Activated T-cell treated with anti-CD3 and anti-CD28 coated beads, Interleukin-2, amount 50 U/mL, for 4 hours (primary cell): ENCODE data around the gene LIPG. TPM values are rescaled to one million over a fixed set of nuclear protein-coding genes. Genes with fewer than 3 reads are reported as not detected.
"Not testable (repeated sequence)": the region's sequence is repeated elsewhere in the genome, so short reads cannot be mapped to it uniquely, and the experiment has no call there.

Experiments used
- ATAC-seq, 2 donors: fragments of 200-7000 bp; cut with Tn5 transposase; one replicate each; pipeline ENCODE4 v1.10.0; 2021
- DNase-seq: peaks from one replicate; pipeline ENCODE4 v3.0.0-alpha.2; 2020
- H3K27me3 Mint-ChIP-seq: one replicate; pipeline ENCODE4 v1.8.0; 2021; ENCODE audit warnings: low read depth, mixed read lengths
- H3K36me3 Mint-ChIP-seq: one replicate; pipeline ENCODE4 v1.8.0; 2022; ENCODE audit warnings: mixed read lengths; ENCODE audit not compliant: insufficient read depth
- H3K4me1 Mint-ChIP-seq: one replicate; pipeline ENCODE4 v1.8.0; 2021; ENCODE audit warnings: low read depth, mixed read lengths
- H3K4me3 Mint-ChIP-seq: one replicate; pipeline ENCODE4 v1.8.0; 2021; ENCODE audit warnings: mild to moderate bottlenecking, moderate library complexity, mixed read lengths
- H3K9me3 Mint-ChIP-seq: one replicate; pipeline ENCODE4 v1.8.0; 2021; ENCODE audit warnings: mixed read lengths
- total RNA-seq, 3 donors: library from RNA; stranded (reverse); gene quantifications; one replicate each; pipeline ENCODE4 v1.2.1, GENCODE V29; 2021

The LIPG gene
- under 1 TPM; 0.13 to 0.16 (median 0.15) TPM for total RNA-seq

- peaks cover 31% of the 10 kb centered on the region for H3K4me1 Mint-ChIP-seq
- DNase-seq (no peak), ATAC-seq (peak; percentile 70 to 76)
- peak within 1 kb of the TSS; percentile 71 for H3K4me3 Mint-ChIP-seq
- no peaks in the 10 kb centered on the region for H3K9me3 Mint-ChIP-seq
- H3K27me3 Mint-ChIP-seq = peaks cover 72% of the 10 kb centered on the region
- no peaks in the 10 kb centered on the region for H3K36me3 Mint-ChIP-seq
Observed at GRCh38 chr18:49561289-49562193, at the start of gene LIPG. Gene LIPG, plus strand, starts transcription at chr18:49562057. Its CDS starts 252 bp downstream, at chr18:49562309.

DNA sequence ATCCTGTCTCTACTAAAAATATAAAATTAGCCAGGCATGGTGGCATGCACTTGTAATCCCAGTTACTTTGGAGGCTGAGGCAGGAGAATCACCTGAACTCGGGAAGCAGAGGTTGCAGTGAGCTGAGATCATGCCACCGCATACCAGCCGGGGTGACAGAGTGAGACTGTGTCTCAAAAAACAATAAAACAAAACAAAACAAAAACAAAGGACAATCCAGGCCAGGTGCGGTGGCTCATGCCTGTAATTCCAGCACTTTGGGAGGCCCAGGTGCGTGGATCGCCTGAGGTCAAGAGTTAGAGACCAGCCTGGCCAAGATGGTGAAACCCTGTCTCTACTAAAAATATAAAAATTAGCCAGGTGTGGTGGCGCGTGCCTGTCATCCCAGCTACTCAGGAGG, 49.0 kb upstream of the LIPG start:
- not testable (repeated sequence) for H3K4me1 Mint-ChIP-seq, DNase-seq, H3K9me3 Mint-ChIP-seq, H3K4me3 Mint-ChIP-seq, H3K36me3 Mint-ChIP-seq, ATAC-seq
- H3K27me3 Mint-ChIP-seq = peaks cover 11% of the 10 kb centered on the region

GRCh38 chr18:49514577-49514976, 47.3 kb upstream of the LIPG start:
- no peaks in the 10 kb centered on the region for H3K36me3 Mint-ChIP-seq
- H3K4me1 Mint-ChIP-seq = no peaks in the 10 kb centered on the region
- H3K9me3 Mint-ChIP-seq = no peaks in the 10 kb centered on the region
- peaks cover 4% of the 10 kb centered on the region for H3K27me3 Mint-ChIP-seq
- no peak overlapping the region for H3K4me3 Mint-ChIP-seq
- DNase-seq = no peak
- ATAC-seq = no peak

DNA sequence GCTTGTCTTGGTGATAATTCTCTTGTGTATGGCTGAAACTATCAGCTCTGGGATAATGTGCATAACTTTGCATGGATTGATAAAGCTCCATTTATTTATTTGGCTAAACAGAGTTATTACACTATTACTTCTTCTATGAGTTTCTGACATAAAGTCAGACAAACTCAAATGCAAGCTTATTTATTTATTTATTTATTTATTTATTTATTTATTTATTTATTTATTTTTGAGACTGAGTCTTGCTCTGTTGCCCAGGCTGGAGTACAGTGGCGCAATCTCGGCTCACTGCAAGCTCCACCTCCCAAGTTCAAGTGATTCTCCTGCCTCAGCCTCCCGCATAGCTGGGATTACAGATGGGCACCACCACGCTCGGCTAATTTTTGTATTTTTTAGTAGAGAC, 46.9 kb upstream of the LIPG start:
- H3K4me3 Mint-ChIP-seq, DNase-seq, H3K4me1 Mint-ChIP-seq, H3K36me3 Mint-ChIP-seq, H3K27me3 Mint-ChIP-seq, H3K9me3 Mint-ChIP-seq, ATAC-seq: not testable (repeated sequence)

- H3K27me3 Mint-ChIP-seq = peaks cover 4% of the 10 kb centered on the region
- H3K9me3 Mint-ChIP-seq = no peaks in the 10 kb centered on the region
- no peak overlapping the region for H3K4me3 Mint-ChIP-seq
- no peaks in the 10 kb centered on the region for H3K36me3 Mint-ChIP-seq
- DNase-seq (no peak), ATAC-seq (no peak)
- no peaks in the 10 kb centered on the region for H3K4me1 Mint-ChIP-seq
Observed at GRCh38 chr18:49515516-49515915, 46.3 kb upstream of the LIPG start.

DNA sequence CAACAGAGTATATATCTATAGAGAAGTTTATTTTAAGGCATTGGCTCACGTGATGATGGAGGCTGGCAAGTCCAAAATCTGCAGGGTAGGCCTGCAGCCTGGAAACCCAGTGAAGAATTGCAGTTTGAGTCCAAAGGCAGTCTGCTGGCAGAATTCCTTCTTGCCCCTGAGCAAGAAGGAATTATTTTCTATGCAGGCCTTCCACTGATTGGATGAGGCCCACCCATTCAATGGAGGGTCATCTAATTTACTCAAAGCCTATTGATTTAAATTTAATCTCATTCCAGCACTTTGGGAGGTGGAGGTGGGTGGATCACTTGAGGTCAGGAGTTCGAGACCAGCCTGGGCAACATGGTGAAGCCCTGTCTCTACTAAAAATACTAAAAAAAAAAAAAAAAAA, 44.4 kb upstream of the LIPG start:
- no peaks in the 10 kb centered on the region for H3K36me3 Mint-ChIP-seq
- H3K4me3 Mint-ChIP-seq = no peak overlapping the region
- ATAC-seq (no peak), DNase-seq (no peak)
- peaks cover 4% of the 10 kb centered on the region for H3K27me3 Mint-ChIP-seq
- no peaks in the 10 kb centered on the region for H3K9me3 Mint-ChIP-seq
- no peaks in the 10 kb centered on the region for H3K4me1 Mint-ChIP-seq

GRCh38 chr18:49519101-49519971, 42.5 kb upstream of the LIPG start:
- ATAC-seq (no peak), DNase-seq (no peak)
- H3K36me3 Mint-ChIP-seq = no peaks in the 10 kb centered on the region
- H3K4me3 Mint-ChIP-seq = no peak overlapping the region
- no peaks in the 10 kb centered on the region for H3K4me1 Mint-ChIP-seq
- no peaks in the 10 kb centered on the region for H3K9me3 Mint-ChIP-seq
- peaks cover 4% of the 10 kb centered on the region for H3K27me3 Mint-ChIP-seq

DNA sequence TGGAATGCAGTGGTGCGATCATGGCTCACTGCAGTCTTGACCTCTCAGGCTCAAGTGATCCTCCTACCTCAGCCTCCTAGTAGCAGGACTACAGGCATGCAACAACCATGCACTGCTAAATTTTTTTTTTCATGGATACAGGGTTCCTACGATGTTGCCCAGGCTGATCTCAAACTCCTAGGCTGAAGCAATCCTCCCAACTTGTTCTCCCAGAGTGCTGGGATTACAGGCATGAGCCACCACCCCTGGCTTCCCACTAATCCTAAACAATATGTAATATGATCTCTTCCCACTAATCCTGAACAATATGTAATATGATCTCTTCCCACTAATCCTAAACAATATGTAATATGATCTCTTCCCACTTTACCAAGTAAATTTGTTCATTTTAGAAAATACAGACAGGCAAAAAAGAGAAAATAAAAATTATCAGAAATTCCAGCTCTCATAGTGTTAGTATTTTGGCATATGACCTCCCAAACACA, 41.2 kb upstream of the LIPG start:
- Mint-ChIP-seq H3K9me3 (no peaks in the 10 kb centered on the region), H3K4me3 (no peak overlapping the region)
- ATAC-seq = no peak

GRCh38 chr18:49521216-49521835, 40.5 kb upstream of the LIPG start:
- no peak for ATAC-seq
- no peak for DNase-seq
- Mint-ChIP-seq H3K36me3 (no peaks in the 10 kb centered on the region), H3K27me3 (peaks cover 4% of the 10 kb centered on the region), H3K4me3 (no peak overlapping the region), H3K9me3 (no peaks in the 10 kb centered on the region), H3K4me1 (no peaks in the 10 kb centered on the region)

More for the DNA sequence above, 41.2 kb upstream of the LIPG start:
- Mint-ChIP-seq H3K27me3 (peaks cover 4% of the 10 kb centered on the region), H3K4me1 (no peaks in the 10 kb centered on the region), H3K36me3 (no peaks in the 10 kb centered on the region)
- DNase-seq = no peak

- DNase-seq, ATAC-seq, H3K4me3 Mint-ChIP-seq, H3K9me3 Mint-ChIP-seq, H3K4me1 Mint-ChIP-seq, H3K27me3 Mint-ChIP-seq, H3K36me3 Mint-ChIP-seq: not testable (repeated sequence)
Observed at GRCh38 chr18:49523580-49524093, 38.2 kb upstream of the LIPG start.

- Mint-ChIP-seq H3K9me3 (no peaks in the 10 kb centered on the region), H3K27me3 (peaks cover 4% of the 10 kb centered on the region), H3K36me3 (no peaks in the 10 kb centered on the region), H3K4me3 (no peak overlapping the region), H3K4me1 (no peaks in the 10 kb centered on the region)
- no peak for DNase-seq
- no peak for ATAC-seq
Observed at GRCh38 chr18:49524349-49524748, 37.5 kb upstream of the LIPG start.

GRCh38 chr18:49524951-49525350, 36.9 kb upstream of the LIPG start:
- DNase-seq = no peak
- peaks cover 4% of the 10 kb centered on the region for H3K27me3 Mint-ChIP-seq

DNA sequence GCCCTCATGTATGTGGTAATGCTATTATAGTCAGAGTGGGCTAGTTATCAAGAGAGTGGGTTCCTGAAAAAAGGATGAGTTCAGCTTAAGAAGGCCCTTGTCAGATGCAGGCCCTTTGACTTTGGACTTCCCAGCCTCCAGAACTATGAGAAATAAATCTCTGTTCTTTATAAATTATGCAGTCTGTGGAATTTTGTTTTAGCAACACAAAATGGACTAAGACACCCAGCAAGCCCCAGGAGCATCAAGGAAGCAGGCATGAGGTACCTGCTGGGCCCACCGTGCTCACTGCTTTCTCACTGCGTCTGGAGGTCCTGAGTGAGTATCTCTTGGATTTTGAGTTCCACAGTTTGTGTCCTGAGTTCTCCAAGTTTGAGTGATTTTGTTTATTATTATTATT, 35.9 kb upstream of the LIPG start:
- Mint-ChIP-seq H3K4me3 (no peak overlapping the region), H3K36me3 (no peaks in the 10 kb centered on the region), H3K9me3 (no peaks in the 10 kb centered on the region), H3K4me1 (no peaks in the 10 kb centered on the region), H3K27me3 (peaks cover 10% of the 10 kb centered on the region)
- DNase-seq (no peak), ATAC-seq (no peak)

More at GRCh38 chr18:49524951-49525350, 36.9 kb upstream of the LIPG start:
- no peaks in the 10 kb centered on the region for H3K36me3 Mint-ChIP-seq
- no peaks in the 10 kb centered on the region for H3K9me3 Mint-ChIP-seq
- H3K4me1 Mint-ChIP-seq = no peaks in the 10 kb centered on the region
- no peak overlapping the region for H3K4me3 Mint-ChIP-seq
- ATAC-seq = no peak
